Measurements from ENCODE around the gene PTPRD.

PTPRD gene

GRCh38 chr9:8430945-8431344 is 2181.9 kb downstream of the PTPRD start:
- peak; percentile 55 for DNase-seq (ENCODE audit: low spot score)

DNA sequence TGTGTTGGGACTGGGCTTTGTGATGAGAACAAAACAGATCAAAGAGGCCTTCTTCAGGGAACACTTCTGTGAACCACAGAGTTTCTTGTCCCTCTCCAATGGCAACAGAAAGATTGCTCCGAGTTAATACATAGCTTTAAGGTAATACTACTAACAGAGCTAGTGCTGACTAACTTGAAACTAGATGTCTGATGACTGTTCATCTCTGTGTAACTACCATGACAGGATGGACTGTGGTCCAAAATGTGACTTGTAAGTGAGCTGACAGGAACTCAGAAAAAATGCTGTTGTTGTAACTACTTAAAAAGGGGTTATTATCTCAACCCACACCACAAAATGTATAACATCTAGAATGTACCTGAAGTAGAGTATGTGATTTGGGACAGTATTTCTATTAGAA is 2183.0 kb downstream of the PTPRD start:
- peak; percentile 64 for DNase-seq (ENCODE audit: low spot score)

DNA sequence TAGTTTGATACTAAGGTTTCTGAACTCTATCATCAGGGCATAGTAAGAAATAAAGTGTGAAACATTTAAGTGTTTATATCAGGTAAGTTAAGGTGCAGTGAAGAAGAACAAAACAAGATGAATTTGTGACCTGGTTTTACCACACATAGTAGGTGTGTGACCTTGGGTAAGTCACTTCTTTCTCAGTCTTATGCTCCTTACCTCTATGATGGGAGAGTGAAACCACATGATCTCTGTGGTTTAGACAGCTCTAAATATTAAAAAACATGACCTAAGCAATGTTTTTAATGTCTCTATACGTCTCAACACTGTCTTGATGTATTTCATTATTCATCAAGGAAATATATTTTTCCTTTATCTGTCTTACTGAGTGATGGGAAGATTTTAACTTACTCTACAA is 2183.6 kb downstream of the PTPRD start:
- peak; percentile 46 for DNase-seq (ENCODE audit: low spot score)

GRCh38 chr9:8428389-8428788 is 2184.4 kb downstream of the PTPRD start:
- peak; percentile 44 for DNase-seq (ENCODE audit: low spot score)

DNA sequence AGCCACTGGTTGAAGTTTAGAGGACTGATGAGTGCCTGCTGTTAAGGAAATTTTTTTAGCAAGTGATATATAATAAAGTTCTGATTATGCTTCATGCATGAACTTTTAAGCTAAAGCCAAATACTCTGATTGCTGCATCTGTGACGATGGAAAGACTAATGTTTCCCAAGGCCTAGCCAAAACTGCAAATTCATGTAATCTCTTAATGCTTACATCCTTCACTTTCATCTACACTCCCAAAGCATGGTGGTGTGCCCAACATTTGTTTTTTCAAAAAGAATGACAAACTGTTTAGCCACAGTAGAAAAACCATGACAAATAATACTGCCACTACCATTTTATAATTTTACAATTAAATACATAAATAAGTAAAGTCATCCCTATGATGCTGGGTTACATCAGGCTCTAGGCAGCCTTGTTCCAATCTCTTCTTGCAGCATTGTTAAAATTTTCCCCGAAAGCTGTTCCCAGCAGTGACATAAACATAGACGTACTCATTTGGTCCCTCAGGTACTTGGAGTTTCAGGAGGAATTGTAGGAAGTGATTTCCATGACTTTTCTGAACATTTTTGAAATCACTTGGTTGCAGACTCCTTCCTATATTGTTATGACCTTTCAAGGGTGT is 2187.9 kb downstream of the PTPRD start:
- DNase-seq (ENCODE audit: low spot score) = no peak

DNA sequence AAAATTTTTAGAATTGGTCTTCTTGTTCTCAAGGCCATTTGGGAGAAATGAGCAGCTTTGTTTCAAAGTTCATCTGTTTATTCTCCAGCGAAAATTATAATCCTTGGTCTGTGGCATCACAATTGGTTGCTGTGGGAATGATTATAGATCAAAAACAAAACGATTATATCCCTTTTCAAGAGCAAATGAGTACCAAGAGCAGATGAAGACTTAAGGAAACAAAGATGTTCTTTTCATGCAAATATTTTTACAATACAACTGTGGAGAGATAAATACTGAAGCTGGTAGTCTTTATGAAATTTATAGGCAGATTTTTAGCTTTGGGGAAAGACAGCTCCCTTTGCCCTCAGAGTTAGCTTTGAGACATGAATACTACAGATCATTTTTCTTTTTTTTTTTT is 2192.4 kb downstream of the PTPRD start:
- no peak for DNase-seq (ENCODE audit: low spot score)

DNA sequence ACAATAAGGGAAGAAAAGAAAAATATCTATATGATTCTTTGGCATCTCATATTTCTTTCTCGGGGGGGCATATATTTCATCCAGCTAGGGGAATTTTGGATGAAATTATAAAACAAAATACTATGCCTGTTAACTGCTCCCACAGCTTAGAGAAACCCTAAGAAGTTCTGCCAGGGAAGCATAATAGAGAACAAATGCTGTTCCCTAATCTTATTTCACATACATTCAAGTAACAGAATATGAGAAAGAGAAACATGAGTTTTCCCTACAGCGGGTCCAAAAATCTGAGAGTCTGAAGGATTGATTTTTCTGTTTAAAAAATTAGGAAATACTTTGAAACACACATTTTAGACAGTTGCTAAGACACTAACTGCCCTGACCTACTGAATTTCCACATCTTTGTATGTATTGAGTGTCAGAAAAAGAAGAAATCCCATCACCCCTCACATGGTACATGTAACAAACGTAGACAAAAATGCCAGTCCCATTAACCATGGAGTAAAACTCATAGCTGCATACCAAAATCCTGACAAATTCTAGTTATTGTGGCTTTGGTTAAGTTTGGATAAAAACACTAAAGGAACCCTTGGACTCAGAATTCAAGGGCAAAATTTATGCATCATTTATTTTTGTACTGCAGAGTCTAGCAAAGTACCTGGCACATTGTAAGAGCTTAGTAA is 2193.1 kb downstream of the PTPRD start:
- no peak for DNase-seq (ENCODE audit: low spot score)

DNA sequence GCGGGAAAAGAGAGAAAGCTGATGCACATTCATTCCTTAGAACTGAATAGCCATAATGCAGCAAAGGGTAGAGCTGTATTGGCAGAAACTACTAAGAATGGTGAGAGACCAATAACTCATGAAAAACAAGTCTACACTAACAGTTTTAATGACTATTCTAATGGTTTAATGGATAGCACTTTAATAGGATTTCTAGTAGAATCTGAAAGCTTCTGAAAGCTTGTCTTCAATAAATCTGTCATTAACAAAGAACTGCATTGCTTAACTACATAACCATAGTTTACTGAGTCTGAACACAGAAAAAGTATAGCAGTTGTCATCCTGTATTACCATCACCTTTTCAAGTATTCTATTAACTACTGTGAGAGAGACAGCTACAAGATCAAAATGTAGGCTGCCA is 2195.5 kb downstream of the PTPRD start:
- no peak for DNase-seq (ENCODE audit: low spot score)

GRCh38 chr9:8412327-8412726 is 2200.5 kb downstream of the PTPRD start:
- DNase-seq (ENCODE audit: low spot score) = no peak

- no peak for DNase-seq (ENCODE audit: low spot score)
Measured at GRCh38 chr9:8408575-8409190, 2204.1 kb downstream of the PTPRD start.

DNA sequence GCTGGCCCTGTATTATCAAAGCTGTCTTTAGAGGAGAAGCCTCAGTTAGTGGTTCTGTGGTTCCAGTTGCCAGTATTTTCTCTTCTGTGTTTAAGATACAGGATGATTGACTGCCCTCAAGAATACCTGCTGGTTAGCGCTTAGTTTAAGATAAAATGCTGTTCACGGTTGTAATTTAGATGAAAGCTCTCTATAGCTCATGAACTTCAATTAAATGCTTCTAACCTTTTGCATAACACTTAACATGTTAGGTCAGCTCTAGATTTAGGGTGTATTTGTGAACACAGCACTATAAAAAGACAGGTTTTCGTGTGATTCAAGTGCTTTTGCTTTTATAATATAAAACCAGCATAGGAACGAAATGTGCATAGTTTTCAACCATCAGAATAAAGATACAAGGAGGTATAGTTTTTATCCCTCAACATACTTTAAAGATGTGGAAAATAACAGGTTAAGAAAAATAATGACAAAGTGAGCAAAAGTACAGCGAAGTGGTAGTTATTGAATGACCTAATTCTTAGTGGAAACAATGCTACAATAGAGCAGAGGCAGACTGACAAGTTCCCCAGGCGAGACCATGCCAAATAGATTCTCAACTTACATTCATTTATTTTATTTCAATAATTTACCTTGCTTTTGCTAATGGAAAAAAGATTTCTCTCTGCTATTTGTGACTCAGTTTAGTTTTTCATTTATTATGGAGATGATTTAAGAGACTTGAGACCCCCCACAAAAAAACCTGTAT is 2210.7 kb downstream of the PTPRD start:
- no peak for DNase-seq (ENCODE audit: low spot score)

DNA sequence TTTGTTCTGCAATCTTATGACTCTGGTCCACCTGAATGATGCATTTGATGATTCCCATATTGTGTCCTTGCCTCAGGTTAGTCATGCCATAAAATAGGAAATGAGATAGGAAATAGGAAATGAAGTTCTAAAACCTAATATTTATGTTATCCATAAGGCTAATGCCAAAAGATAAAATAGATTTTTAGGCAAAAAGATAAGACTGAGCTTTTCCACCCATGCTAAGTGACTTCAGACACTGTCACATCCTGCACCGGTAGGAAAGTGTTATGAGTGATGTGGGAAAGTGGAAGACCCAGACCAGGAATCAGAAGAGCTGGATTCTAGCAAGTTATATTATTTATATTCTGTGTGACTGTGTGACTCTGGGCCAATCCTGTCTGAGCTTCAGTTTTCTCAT is 2212.4 kb downstream of the PTPRD start:
- DNase-seq (ENCODE audit: low spot score) = no peak

DNA sequence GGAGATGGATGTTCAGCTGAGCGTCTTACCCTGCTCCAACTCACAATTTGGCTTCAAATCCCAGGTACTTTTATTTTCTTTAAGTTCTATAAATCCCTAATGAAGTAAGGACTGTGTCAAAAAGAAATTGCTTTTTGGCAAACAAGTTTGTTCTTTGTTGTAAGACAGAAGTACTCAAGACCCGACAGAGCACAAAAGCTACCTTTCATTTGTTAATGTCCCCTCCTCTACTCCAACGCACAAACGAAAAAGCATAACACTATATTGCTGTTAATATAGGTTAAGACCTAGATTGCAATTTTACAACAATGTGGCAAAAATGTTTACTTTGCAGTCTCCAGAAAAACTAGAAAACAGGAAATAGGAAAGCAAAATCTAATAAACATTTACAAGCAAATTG is 2217.8 kb downstream of the PTPRD start:
- no peak for DNase-seq (ENCODE audit: low spot score)

GRCh38 chr9:8394341-8394740 is 2218.5 kb downstream of the PTPRD start:
- no peak for DNase-seq (ENCODE audit: low spot score)

DNA sequence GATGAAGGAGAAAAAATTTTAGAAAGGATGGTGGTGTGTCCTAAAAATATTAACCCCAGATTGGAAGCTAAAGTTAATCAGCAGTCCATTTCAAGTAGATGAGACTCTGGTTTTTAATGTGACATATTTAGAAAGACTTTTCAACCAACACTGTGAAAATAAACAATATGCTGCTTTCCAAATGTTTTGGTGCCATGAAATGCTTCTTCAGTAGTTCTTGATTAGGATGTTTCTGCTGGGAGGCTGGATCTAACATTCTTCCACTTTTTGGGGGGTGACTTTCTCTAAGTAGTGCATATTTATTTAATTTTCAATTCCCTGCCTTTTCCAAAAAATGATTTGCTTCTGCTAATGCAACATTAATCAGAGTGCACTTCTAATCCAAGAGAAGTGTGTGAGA is 2219.9 kb downstream of the PTPRD start:
- DNase-seq (ENCODE audit: low spot score) = no peak

DNA sequence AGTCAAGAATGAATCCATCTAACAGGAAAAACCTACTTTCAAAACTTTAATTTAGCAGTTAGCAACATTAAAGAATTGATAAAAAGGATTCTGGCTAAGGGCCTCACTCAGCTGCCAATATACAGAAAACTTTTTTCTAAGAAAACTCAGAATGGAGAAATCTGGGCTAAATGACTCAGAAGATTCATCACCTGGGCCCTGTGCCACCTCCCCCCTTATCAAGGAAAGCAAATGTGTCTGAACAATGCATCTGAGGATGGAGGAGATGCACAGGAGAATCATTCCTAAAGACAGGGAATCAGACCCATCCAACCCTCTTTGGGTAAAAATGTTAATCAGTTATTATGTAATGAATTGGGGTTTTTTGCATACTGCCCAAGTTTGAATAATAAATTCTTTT is 2221.2 kb downstream of the PTPRD start:
- DNase-seq (ENCODE audit: low spot score) = no peak

- no peak for DNase-seq (ENCODE audit: low spot score)
Measured at GRCh38 chr9:8391132-8391531, 2221.7 kb downstream of the PTPRD start.

- DNase-seq (ENCODE audit: low spot score) = no peak
Measured at GRCh38 chr9:8390571-8390970, 2222.2 kb downstream of the PTPRD start.

GRCh38 chr9:8389531-8389930 is 2223.3 kb downstream of the PTPRD start:
- no peak for DNase-seq (ENCODE audit: low spot score)

DNA sequence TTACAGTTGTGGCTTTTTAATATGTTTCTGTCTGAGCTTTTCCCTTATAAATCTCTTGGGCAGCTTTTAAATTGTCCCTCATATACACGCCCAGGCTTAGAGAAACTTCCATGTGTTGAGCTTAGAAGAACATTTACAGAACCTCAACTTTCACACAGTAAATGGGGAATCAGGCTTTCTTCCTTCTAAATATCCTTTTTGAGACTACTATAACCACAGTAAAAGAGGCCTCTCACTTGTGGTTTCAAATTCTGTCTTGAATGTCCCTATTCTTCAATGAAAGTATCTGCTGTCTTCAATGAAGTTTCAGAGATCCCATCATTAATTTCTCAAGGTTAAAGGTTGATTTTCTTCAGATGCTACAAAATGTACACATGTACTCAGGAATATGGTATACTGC is 2224.7 kb downstream of the PTPRD start:
- DNase-seq (ENCODE audit: low spot score) = no peak

- no peak for DNase-seq (ENCODE audit: low spot score)
Measured at GRCh38 chr9:8384091-8384490, 2228.7 kb downstream of the PTPRD start.

DNA sequence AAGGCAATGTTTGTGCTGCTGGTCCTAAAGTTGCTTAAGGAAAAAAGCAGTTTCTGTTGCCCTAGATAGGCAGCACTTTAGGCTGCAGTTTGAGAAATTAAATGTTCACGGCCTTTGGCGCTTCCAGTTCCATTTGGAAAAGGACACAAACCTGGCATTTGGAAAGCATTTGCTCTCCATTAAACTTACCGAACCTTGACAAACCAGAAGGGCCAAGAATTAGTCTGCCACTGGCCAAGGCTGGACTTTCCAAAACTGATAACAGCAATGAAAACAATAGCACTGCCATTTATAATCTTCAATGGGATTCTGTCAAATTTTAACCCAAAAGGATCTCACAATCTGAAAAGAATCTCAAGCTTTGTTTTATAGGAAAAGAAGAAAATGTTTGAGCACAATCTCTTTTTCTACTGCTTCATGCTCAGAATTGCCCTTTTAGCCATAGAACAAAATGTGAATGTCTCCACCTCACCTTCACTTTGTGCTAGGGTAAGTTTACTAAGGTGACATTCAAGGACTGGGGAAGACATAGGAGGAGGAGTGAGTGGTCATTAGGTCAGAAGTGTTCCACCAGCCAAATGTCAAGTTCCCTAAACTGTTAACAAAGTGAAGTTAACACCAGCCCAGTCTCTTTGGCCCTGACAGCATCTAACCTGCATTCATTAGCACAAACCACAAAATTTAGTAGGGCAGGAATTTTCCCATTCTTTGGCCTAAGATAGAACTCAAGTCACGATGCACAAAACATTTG is 2229.8 kb downstream of the PTPRD start:
- no peak for DNase-seq (ENCODE audit: low spot score)
